Activated CD4-positive, alpha-beta T cell treated with anti-CD3 and anti-CD28 coated beads, Interleukin-2, Interleukin-6, amounts not matched to agents 100 ng/mL and 50 ng/mL, durations not matched to agents 16 hours and 8 hours (primary cell): ENCODE measurements around the gene TOMM70.
A peak's percentile ranks its signal among the peaks of the same experiment; 100 is the strongest.
"Not testable (repeated sequence)": the region's sequence is repeated elsewhere in the genome, so short reads cannot be mapped to it uniquely, and the experiment has no call there.

ENCODE experiments used
- DNase-seq: peaks from one replicate; pipeline ENCODE4 v3.0.0-alpha.2; 2020

The TOMM70 gene

GRCh38 chr3:100361897-100362296 lies 39.0 kb downstream of the TOMM70 start:
- DNase-seq = no peak

DNA sequence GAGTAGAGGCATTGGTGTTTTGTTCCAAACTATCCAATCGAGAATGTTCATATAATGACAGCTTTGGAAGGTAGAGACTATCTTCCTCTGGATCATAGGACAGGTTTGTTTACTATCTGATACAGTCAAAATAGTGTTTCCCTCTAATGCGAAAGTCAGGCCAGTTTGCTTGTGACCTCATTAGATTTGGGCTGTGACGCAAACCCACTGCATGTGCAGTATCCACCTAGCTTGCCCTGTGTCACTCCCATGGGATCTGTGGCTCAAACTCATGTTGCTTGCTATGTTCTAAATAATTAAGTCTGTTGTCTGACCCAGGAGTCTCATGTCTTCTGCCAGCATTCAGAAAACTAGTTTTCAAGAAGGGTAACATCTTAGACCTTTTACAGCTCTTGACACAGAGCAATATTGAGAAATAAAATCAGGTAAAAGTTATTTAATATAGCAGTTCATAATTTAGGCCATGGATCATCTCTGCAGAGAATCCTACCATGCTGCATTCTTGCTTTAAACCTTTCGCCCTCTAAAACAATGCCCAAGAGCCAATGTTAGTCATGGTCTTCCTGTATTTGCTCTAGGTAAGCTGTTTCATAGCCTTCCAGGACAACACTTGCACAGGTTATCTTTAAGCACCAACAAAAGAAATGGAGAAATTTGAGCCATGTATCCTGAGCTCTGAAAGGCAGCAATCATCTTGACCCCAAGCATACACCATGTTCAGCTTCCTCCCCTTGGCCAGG lies 40.0 kb downstream of the TOMM70 start:
- DNase-seq = no peak

- no peak for DNase-seq
Measured at GRCh38 chr3:100359035-100359434, 41.9 kb downstream of the TOMM70 start.

DNA sequence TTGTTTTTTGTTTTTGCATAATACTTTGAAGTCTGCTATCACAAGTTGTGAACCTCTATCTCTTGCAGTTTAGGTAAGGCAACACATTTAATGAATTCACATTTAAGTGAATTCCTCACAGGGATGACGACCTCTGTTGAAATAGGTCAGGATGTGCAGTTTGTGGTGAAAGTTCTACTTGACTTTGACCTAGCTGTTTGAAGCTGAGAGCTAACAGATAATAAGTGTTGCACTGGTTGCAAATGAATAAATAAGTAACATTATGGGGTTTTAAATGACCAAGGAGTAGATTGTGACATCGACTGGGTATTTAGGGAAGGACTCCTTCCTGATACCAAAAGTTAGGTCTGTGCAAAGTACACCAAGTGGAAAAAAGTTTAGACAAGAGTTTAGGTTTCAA lies 42.5 kb downstream of the TOMM70 start:
- no peak for DNase-seq

DNA sequence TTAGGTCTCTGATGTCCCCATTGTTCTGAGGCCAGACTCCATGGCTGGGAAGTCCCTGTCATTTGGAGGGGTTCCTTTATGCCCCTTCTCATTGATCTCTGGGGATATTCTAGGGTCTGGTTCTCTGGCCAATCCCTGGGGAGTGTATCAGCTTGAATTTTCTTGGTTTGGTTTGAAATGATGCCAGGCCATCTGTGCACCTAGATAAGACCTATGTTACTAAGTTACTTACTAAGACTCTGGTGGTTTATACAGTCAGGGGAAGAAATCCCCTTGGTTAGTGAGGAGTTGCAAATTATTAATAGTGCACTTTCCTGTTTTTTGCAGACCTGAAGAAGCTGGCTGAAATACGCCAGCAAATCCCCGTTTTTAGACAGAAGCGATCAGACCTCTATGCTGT lies 46.0 kb downstream of the TOMM70 start:
- DNase-seq = no peak

DNA sequence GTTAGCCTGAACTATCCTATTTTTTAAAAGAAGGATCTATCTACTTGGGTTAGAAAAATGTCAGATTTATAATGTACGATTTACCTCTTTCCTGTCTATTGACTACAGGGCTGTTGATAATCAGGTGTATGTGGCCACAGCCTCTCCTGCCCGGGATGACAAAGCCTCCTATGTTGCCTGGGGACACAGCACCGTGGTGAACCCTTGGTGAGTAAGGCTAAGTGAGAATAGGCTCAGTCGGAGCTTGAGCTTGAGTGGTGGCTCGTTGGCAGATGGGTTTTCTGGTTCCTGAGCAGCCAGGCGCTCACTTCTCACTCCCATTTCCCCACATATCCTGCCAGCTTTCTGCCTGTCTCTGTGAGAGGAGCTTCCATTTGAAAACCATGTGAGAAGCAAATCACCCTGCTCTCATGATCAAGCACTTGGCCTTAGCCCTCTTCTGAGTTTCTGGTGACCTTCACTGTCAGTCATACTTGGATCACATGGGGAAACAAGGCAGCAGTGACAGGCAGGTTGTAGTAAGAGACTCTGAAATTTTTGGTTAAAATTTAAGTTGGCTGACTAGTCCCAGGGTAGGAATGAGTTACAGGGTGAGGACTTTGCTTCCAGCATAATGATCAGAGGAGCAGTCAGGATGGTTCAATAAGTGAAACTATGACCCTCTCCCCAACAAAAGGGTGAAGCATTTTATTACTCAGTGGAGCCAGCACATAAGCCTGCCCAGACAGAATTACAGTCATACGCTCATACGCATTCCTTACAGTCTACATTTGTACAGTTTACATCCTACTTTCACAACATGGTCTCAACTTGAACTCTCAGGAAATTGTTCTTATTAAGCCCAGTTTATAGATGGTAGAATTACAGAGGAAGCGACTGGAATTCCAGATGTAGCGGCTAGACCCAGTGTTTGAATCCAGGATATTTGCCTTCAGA lies 48.3 kb downstream of the TOMM70 start:
- DNase-seq = no peak

DNA sequence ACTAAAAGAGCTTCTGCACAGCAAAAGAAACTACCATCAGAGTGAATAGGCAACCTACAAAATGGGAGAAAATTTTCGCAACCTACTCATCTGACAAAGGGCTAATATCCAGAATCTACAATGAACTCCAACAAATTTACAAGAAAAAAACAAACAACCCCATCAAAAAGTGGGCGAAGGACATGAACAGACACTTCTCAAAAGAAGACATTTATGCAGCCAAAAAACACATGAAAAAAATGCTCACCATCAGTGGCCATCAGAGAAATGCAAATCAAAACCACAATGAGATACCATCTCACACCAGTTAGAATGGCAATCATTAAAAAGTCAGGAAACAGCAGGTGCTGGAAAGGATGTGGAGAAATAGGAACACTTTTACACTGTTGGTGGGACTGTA lies 49.1 kb downstream of the TOMM70 start:
- not testable (repeated sequence) for DNase-seq

- DNase-seq = no peak
Measured at GRCh38 chr3:100348727-100349126, 52.2 kb downstream of the TOMM70 start.

DNA sequence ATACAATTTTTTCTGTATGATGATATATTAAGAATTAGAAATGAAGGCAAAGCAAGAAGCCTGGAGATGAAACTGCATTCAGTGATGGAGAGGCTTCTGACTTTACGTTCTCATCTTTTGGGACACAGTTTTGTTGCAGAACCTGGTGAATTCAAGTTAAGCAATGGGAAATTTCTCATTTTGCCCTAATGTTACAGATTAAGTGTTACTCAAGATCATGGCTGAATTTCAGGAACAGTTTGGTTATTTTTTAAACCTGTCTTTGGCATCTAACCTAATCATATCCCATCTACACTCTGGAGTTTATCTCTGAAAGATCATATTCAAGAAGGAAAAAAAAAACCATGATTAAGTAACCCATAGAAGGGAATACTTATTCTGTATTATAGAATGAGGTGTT lies 60.4 kb downstream of the TOMM70 start:
- no peak for DNase-seq

GRCh38 chr3:100339786-100340185 lies 61.1 kb downstream of the TOMM70 start:
- DNase-seq = no peak

DNA sequence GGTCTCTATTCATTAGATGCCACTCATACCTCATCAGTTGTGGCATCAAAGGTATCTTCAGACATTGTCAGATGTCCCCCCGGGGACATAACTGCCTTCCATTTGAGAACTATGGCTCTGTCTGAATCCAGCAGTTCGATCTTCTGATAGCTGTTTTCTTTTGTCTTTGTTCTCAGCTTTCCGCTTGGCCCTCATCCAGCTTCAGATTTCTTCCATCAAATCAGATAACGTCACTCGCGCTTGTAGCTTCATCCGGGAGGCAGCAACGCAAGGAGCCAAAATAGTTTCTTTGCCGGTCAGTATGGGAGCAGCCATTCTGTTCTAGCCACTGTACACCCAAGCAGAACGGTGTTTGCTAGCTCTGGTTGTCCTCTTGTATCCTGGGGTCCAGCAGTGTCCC lies 62.0 kb downstream of the TOMM70 start:
- no peak for DNase-seq

- not testable (repeated sequence) for DNase-seq
Measured at GRCh38 chr3:100336229-100336628, 64.7 kb downstream of the TOMM70 start.

DNA sequence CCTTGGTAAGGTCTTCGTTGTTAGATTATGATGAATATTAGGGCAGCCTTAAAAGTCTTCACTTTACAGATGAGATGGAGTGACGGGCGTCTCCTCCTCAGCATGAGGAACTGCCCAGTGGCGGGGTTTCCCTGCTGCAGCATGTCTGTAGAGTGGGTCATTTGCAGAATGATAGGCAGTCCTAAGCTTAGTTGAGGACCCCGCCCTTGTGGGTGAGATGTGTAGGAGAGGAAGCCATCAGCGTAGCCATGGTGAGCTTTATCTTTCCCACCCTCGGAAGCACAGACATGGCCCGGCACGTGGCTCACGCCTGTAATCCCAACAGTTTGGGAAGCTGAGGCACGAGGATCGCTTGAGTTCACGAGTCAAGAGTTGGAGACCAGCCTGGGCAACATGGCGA lies 65.5 kb downstream of the TOMM70 start:
- peak; percentile 34 for DNase-seq

DNA sequence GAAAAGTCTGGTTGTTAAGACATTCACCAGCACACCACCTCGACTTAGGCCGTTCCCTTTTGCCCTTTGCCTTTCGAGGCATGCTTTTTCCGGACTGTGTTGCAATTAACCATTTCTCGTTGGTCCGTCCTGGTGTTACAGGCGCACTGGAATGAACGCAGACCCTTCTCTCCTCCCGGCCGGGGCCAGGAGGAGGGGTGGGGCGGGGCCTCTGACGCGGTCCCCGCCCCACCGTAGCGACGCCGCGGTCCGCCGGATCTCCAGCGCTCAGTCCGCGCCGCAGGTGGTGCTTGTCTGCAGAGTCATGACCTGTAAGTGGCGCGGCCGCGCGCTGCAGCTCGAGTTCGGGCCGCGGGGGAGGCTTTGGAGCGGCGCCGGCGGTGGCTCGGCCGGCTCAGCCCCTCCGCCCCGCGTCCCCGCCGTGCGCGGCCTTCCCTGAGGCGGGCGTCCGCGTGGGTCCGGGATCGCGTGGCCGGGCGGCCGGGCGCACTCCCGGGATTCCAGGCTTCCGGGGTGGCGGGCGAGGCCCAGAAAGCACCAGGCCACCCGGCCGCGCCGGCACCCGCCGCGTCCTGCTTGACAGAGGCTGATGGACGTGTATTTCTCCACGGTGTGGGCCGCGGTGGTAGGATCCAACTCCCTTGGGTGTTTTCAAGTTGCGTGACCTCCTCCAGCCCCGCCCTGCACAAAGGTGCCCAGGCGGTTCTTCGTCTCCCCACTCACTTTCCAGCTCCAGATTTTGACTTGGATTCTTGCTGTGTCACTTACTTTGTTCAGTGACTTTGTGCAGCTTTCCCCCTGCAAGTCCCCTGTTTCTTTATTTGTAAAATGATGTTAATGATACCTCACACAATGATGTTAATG lies 66.2 kb downstream of the TOMM70 start, which contains the start of gene NIT2:
NIT2 (plus strand) TSS at position 270 of the 864 bp plus-strand sequence; CDS start at position 305, 35 bp downstream.
- DNase-seq = peak; percentile 89

DNA sequence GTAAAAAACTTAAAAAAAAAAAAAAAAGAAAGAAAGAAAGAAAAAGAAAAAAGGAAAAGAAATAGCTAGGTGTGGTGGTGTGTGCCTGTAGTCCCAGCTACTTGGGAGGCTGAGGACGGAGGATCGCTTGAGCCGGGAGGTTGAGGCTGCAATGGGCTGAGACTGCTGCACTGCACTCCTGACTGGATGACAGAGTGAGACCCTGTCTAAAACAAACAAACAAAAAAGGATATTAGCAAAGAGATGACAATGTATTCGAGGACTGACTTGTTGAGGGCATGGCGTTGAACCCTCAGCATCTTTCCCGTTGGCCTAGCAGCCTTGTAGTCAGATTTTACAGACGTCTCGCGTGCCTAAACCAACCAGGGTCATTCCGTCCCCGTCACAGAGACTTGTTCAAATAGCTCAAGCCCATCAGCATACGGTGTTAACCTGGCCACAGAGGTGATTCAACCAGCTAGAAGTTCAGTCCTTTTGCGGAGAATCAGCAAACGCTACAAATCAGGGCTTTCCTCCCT lies 66.9 kb downstream of the TOMM70 start:
- DNase-seq = no peak

DNA sequence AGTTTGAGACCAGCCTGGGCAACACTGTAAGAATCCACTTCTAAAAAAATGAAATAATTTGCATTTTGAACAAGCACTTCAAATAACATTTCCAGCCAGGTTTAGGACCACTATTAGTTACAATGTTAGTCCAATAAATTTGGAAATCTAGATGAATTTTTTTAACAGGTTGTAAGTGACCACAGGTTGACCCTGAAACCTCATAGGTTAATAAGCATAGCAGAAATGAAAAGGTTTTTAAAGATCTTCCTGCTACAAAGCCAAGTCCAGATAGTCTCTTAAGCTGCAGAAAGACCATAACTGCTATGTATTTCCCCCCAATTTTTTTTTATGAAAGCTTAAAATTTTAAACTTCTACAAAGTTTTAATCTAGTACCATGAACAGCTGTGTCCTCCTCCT lies 67.8 kb downstream of the TOMM70 start:
- DNase-seq = no peak

DNA sequence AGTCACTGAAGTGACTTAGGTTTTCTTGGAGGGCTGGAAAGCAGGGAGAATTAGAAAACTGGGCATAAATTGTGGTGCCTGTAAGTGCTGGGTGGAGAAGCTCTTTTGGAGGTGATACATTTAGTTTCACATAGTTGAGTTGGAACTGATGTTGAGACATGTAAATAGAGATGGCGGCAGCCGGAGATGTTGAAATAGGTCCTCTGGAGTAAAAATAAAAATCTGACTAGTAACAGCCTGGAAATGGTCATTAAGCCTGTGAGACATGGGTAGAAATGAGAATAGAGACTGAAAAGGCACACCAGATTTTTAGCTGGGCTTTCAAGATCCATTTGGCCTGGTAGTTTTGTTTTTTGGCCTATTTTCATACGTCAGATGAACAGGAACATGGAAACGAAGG lies 69.2 kb downstream of the TOMM70 start:
- DNase-seq = no peak

- DNase-seq = no peak
Measured at GRCh38 chr3:100330651-100331050, 70.2 kb downstream of the TOMM70 start.

DNA sequence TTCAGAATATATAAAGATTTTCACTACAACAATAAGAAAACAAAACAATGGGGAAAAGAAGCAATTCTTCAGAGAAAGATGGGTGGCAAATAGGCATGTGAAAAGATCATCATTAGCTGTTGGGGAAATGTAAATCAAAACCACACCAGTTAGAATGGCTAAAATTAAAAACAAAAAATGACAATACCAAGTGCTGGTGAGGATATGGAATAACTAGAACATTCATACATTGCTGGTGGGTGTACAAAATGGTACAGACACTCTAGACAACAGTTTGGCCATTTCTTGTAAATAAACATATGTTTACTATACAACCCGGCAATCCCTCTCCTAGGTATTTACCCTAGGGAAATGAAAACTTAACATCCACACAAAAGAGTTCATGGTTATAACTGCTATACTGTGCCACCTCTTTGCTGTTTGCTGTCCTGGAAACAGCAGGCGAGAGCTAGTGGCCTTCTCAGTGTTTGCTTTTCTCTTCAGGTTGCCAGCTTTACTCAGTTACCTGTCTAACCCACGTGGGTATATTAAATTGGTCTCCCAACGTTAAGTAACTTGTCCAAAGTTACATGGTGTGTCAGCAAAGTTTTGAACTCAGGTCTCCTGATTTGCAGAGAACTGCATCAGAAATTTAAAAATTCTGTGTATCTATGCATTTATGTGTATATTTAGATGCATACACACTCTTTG lies 70.9 kb downstream of the TOMM70 start:
- DNase-seq = no peak

- DNase-seq = not testable (repeated sequence)
Measured at GRCh38 chr3:100327377-100327776, 73.5 kb downstream of the TOMM70 start.

- no peak for DNase-seq
Measured at GRCh38 chr3:100325827-100326226, 75.1 kb downstream of the TOMM70 start.

DNA sequence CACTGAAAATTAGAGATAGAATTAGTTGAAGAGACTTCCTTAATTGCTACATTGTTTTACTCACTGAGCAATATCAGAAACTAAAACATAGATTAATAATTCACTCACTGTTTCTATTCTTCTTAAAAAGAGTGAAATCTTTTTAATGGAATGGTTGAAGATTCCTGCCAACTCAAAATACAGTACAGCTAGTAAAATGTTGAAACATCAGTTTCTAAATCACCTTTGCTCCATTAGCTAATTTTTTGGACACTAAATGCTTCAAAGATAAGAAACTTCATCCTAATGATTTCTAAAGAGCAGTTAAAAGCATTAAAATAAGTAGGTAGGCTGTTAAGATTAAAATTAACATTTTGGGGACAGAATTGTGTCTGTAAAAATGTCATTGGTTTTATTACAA lies 76.8 kb downstream of the TOMM70 start:
- no peak for DNase-seq
